EH (cell line): ENCODE data around the gene CD300C.
"Not testable (repeated sequence)": the region's sequence is repeated elsewhere in the genome, so short reads cannot be mapped to it uniquely, and the experiment has no call there.

Source experiments
- DNase-seq: peaks from one replicate; pipeline ENCODE4 v3.0.0-alpha.2; 2015; ENCODE audit warnings: low read depth

Gene CD300C

DNA sequence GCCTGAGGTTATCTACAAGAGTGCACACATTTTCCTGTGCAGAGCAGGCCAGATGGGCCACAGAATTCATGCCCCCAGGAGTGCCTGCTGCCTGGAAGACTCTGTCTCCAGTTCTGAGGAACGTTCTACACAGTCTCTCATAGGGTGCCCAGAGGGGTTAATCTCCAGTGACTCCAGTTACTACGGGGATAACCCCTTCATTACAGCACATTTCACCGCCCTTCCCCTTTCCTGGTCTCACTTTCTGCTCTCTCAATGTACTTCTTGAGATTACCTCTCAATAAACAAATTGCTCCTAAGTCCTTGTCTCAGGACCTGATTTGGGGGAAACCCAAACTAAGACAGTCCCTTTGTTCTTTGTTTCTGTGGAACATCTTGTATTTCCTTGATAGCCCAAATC, 15.7 kb upstream of the CD300C start:
- DNase-seq = no peak

DNA sequence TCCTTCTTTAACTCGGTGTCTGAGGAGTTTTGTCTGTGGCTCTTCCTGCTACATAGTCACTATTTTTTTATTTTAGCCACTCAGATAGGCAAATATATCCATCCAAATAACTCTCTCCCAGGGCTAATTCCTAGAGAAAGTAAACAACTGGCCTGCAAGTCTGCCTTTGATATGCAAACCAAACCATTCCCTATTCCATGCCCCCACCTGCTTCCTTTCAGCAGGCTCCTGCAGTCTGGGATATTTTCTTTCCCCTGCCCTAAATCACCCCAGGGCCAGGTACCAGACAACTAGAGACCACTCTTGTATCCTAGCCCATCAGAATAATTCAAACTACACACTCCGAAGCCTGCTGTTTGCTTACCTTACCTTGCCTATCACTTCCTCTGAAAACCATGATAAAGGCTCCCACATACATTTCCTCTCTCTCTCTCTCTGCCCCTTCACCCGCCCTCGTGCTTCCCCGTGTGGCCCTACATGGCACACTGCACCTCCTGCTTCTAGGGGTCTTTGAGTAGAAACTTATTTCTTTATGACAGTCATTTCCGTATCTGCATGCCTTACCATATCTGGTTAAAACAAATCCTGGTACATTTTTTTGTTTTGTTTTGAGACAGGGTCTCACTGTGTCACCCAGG, 13.1 kb upstream of the CD300C start:
- no peak for DNase-seq

DNA sequence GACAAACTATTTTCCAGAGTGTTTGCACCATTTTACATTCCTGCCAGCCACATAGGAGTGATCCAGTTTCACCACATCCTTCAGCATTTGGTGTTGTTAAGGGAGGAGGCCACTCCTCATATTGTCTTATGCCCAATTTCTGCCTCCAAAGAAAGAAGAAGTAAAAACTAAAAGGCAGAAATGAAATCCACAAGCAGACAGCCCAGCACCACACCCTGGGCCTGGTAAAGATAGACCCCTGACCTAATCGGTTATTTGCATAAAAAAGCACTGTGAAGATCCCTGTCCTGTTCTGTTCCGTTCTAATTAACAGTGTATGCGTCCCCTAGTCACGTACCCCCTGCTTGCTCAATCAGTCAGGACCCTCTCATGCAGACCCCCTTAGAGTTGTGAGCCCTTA, 12.5 kb upstream of the CD300C start:
- DNase-seq = not testable (repeated sequence)

DNA sequence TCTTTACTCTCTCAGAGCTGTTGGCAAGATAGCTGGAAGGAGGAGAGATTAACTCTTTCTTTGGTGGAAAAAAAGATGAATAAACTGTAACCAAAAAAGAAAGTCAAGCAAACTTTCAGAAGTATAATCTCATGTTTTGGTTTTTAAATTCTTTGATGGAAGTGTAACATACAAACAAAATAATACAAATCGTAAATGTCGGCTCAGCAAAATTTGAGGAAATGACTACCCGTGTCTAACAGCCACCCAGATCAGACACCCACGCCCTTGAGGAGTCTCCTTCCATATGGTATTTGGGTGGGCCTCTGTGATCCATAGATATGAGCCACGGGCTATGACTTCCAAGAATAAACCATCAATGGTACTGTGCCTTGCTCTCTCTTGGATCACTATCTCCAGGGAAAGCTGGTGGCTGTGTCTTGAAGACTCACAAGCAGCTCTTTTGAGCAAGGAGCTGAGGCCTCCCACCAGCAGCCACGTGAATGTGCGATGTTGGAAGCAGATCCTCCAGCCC, 9.6 kb upstream of the CD300C start:
- DNase-seq = no peak

DNA sequence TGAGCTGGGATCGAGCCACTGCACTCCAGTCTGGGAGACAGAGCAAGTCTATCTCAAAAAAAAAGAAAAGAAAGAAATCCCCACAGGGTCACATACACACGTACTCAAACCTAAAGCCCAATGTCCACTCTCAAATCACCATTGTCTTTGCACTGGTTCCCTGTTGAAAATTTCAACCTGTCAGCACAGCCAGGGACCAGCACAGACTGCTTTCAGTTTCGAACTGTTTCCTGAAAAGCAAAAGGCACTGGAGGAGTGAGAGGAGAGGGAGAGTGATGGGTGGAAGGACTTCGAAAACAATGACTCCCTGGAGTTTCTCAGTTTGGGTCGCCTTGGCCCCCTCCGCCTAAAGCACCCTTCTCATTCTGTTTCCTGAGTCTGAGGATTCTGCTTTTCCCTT, 9.0 kb upstream of the CD300C start:
- no peak for DNase-seq

DNA sequence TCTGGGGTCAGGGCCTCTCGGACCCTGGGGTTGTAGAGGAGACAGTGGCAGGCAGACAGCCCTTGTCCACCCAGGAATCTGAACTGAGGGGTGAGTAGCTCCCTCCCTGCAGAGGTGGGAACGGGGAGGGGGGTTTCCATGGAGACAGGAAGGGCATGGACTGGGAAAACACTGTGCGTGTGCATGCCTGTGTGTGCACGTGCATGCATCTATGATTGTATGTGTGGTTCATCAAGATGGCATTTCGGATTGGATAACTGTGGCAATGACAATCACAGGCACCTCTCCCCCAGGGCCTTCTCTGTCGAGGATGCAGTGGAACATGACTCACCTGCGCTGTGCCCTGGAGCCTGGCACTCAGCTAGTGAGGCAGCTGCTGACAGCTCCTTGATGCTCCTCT, 6.1 kb upstream of the CD300C start:
- no peak for DNase-seq

DNA sequence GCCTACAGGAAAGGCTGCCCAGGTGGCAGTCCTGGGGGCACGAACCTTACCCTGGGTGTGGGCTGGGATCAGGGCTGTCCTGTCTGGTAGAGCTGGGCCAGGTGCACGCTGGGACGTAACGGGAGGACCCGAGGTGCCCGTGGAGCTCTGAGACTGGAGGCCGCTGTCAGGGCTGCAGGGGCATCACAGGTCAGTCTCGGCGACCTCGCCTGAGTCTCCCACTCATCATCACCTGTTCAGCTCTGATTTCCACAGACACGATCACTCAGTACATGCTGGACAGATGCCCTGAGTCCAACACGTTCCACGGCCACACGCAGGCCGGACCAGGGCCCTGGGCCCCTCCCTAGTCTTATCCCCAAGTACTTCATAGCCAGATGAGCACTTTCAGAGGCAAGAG, 4.7 kb upstream of the CD300C start:
- DNase-seq = no peak

DNA sequence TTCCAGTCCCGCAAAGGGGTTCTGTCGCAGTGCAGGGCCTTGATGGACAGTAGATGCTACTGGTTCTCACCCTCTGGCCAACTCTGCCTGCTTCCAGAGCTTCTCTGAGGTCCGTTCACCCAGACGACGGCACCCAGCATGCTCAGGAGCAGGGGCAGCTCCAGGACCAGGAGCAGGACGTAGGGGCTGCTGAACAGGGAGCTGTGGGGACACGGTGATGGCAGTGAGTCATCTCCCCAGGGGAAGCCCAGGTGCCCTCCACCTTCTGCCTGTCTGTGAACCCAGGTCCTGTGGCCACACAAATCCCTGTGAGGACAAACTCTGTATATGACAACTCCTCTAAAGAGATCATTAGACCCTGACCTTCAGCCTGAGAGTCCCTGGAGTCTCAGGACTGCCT, 3.4 kb upstream of the CD300C start:
- no peak for DNase-seq

DNA sequence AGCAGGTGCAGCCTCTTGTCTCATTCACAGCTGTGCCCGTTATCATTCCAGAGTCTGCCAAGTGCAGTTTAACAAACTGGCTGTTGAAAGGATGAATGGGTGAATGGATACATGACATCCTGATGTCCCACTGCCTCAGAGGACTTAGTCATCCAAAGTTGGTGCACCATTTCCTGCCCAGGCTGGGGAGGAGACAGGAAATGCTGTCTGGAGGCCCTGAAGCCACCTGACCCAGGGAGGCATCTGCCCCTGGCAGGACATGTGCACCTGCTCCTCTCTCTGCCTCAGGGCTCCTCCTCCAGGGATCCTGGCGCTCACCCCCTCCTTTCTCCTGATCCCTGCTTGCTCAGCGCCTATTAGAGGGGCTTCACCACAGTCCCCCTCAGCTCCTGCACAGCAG, 1.8 kb upstream of the CD300C start:
- no peak for DNase-seq

DNA sequence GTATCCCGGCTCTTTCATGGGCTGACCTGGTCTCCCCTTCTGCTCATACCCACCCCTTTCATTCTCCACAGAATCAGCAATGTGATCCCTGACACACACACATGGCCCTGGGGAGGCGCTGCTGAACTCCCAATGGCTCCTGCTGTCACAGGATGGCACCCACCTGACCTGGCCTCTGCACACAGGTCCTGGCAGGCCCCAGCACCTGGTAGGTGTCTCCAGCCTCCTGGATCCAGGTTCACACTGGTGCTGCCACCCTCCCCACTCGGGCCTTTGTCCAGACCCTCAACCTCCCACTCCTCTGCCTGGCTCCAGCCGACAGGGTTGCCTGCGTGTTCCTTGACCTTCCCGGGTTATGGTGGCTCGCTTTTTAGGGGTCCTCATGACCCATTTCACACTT, 1.3 kb upstream of the CD300C start:
- no peak for DNase-seq

DNA sequence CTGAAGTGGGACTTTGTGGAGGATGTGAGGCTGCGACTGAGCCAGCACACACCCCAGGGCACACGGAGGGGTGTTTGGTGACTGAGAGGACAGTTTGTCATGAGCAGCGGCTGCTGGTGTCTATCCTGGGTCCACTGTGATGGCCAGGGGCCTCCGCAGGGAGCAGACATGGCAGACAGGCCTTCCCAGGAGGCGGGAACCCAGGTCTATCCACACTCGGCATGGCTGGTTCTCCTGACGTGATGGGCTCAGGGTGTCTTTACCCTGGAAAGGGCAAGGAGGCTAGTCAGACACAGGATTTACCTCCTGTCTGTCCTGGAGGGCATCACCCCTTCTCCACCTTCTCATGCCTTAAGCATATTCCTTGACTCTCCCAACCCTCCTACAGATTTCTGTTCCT, 671 bp upstream of the CD300C start:
- no peak for DNase-seq

DNA sequence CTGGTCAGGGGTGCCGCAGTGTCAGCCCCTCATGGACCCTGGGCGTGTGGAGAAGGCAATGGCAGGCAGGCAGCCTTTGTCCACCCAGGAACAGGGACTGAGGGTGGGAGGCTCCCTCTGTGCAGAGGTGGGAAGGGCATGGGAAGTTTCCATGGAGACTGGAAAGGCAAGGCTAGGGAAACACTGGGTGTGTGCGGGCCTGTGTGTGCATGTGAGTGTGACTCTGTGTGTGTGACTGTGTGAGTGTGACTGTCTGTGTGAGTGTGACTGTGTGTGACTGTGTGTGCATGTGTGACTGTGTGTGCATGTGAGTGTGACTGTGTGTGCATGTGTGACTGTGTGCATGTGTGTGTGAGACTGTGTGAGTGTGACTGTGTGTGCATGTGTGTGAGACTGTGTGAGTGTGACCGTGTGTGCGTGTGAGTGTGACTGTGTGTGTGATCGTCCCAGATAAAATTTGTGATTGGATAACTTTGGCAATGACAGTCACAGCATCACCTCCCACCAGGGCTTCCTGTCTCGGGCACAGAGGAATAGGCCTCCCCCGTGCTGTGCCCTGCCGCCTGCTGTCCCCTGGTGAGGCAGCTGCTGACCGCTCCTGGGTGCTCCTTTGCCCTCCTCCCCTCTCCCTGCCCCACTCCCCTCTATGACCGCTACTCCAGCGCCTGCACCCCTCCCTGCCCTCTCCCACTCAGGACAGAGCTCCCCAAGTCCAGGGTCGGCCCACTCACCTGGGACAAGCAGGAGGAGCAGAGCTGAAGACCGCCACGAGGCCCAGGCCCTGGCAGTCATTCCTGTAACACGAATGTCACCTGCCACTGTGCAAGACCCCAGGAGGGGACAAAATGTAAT, 698 bp downstream of the CD300C start:
- DNase-seq = no peak

DNA sequence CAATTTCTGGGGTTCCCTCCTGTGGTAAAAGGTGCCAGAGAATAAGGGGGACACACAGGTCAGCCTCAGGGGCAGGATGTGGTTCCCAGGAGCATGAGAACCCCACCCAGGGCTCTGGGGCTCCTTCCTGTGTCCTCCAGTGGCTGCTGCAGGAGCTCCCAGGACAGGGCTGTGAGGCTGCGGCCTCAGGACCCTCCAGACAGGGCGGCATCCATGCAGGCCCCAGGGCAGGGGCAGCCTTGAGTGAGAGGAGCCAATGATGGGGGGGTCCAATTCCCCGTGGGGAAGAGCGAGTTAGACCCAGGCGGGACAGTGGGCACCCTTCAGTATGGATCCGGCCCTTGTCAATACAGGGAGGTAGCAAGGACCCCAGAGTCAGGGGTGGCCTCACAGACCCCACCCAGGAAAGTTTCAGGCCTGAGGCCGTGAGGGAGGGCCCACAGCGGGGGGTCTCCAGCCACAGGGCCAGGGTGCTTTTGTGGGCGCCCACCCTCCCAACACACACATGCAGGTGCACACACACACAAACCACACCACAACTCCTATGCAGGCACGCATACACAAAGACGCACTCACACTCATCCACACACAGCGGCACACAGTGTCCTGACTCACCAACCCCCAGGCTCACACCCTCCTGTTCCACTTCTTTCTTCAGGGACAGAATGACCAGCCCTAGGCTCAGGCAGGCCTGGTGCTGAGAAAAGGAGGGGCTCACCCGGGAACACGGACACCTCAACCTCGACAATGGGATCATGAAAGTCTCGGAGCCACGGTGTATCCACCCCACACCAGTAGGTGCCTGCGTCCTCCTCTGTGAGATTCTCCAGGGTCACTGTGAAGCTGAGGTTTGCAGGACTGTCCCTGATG, 1.8 kb downstream of the CD300C start:
- DNase-seq = no peak

DNA sequence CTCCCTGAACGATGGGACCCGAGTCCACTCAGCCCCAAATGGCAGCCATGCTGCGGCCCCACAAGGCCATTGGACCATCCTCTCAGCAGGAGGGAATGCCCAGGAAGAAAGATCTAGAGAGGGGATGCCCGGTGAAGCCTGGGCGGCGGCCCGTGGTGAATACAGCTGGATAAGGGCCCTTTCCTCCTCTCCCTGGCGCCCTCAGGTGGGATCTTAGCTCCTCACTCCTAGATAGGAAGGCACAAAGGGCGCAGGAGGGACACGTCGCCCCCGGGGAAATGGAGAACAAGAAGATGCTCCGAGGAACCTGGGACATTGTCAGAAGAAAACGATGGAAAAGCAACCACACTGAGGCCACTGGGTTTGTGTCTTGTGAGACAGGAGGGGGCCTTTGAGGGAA, 2.5 kb downstream of the CD300C start:
- DNase-seq = no peak

DNA sequence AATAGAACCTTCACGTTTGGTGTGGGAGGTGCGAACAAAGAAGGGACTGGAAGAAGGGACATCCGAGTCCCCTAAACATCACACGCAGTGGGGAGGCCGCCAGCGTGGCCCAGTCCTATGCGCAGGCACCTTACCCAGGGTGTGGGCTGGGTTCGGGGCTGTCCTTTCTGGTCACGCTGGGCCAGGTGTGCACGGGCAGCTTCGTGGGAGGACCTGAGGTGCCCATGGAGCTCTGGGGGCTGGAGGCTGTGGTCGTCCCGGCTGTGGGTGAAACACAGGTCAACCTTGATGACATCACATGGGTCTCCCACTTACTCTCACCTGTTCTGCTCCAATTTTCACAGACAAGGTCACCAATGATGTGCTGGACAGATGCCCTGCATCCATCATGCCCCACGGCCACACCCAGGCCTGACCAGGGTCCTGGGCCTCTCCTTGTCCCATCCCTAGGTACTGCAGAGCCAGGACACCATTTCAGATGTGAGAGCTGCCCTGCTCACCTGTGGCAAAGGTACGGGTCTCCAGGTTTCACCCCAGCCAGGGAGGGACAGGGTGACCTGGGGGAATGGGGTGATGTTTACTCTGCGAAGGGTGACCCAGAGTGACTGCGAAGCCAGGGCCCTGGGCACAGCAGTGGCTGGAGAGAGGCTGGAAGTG, 3.1 kb downstream of the CD300C start:
- DNase-seq = no peak

DNA sequence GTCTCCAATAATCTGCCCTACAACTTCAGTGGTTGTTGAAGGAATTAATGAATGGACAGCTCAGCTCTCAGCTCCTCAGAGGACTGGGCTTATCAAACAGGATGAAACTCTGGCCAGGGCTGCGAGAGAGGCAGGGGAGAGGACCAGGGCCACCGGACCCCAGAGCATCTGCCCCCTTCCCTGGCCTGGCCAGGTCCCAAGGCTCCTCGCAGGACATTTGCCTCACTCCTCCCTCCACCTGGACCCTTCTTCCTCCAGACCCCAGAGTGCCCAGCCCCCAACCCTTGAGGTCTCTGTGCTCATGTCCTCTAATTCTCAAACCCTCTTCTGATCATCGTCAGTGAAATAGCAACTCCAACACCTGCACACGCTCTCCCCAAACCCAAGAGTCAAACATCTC, 3.7 kb downstream of the CD300C start:
- DNase-seq = no peak

DNA sequence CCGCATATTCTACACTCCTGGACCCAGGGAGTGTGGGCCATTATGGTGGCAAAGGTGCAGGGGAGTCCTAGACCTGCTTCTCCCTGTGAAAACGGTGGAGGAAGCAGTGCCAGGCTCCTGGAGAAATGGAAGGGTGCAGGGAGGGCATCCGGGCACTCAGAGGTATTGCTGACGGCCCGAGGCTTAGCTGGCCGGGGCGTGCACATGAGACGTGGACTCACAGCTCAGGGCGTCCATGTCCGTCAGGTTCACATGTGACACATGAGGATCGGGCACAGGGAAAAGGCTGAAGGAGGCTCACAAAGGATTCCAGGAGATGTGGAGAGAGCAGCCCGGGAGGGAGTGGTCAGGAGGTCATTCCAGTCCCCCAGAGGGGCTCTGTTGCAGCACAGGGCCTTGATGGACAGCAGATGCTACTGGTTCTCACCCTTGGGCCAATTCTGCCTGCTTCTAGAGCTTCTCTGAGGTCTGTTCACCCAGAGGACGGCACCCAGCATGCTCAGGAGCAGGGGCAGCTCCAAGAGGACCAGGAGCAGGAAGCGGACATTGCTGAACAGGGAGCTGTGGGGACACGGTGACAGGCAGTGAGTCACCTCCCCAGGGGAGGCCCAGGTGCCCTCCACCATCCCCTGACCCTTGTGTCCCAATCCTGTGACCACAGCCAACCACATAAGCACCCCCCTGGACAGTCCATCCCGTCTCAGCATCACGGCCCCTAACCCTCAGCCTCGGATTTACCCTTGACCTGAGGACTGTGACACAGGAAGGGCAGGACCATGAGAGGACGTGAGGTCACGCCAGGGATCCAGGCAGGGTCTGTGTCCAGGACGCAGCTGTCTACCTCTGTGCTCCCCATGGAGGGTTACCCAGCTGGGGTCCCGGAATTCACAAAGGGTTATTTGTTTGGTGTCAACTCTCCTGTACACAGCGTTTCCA, 4.5 kb downstream of the CD300C start:
- no peak for DNase-seq

DNA sequence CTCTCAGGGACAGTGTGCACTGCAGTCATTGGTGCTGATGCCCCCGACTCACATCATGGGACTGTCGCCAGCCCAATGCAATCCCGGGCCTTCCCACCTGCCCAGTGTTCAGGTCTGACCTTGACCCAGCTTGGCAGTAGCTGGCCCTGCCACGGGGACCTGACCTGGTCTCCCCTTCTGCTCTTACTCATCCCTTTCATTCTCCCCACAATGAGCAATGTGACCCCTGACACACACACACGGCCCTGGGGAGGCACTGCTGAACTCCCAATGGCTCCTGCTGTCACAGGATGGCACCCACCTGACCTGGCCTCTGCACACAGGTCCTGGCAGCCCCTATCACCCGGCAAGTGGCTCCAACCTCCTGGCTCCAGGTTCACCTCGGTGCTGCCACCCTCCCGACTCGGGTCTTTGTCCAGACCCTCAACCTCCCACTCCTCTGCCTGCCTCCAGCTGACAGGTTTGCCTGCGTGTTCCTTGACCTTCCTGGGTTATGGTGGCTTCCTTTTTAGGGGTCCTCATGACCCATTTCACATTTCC, 6.6 kb downstream of the CD300C start:
- DNase-seq = no peak

DNA sequence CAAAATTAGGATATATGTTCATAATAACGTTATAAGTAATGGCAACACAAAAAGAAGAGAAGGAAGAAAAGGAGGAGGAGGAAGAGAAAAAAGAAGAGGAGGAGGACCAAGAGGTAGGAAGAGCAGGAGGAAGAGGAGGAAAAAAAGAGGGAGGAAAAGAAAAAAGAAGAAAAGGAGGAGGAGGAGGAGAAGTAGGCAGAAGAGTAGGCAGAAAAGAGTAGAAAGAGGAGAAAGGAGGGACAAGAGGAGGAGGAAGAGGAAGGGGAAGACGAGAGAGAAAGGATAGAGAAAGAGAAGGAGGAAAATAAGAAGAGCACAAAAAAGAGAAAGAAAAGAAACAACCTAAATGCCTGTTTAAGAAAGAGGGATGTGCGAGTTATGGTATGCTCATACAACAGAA, 9.0 kb downstream of the CD300C start:
- DNase-seq = no peak

DNA sequence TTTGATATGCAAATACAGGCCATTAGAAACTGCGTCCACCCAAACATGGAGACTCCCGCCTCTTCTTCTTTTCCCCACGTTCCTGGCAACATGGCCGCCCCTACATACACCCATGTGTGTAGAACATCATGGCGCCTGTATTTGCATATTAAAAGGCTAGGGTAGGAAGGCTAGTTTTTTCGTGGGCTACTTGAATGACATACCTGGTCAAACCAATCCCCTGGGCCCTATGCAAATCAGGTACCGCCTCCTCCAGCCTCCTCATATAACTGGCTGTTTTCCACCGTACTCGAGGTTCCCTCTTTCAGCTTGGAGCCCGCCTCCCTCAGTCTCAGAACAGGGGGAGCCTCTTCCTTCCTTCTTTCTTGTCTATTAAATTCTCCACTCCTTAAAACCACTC, 13.8 kb downstream of the CD300C start:
- DNase-seq = no peak
